ENCODE results near the gene NTPCR. TPM values are rescaled to one million over a fixed set of nuclear protein-coding genes. Genes with fewer than 3 reads are reported as not detected.

The NTPCR gene
- total RNA-seq, 1 donor from 2014 or later = 41.6 TPM

- Histone ChIP-seq H3K36me3 (no peaks in the 10 kb centered on the region), H3K27ac (no peak overlapping the region), H3K4me1 (no peaks in the 10 kb centered on the region), H3K9me3 (no peaks in the 10 kb centered on the region), H3K4me3 (no peak overlapping the region), H3K27me3 (no peaks in the 10 kb centered on the region)
- intact Hi-C loops (cut with DNase I) = no loop called here
- no peak for DNase-seq (ENCODE audit: low spot score in 2 of 2)
- no peak for TF ChIP-seq CTCF (IDR thresholded peaks at IDR 0.05)
Observed at GRCh38 chr1:232904566-232904965, 45.8 kb upstream of the NTPCR start.

GRCh38 chr1:232905331-232906034 is 44.9 kb upstream of the NTPCR start:
- Histone ChIP-seq H3K4me1 (no peaks in the 10 kb centered on the region), H3K27ac (no peak overlapping the region), H3K36me3 (no peaks in the 10 kb centered on the region), H3K27me3 (no peaks in the 10 kb centered on the region), H3K4me3 (no peak overlapping the region), H3K9me3 (no peaks in the 10 kb centered on the region)
- TF ChIP-seq CTCF (IDR thresholded peaks at IDR 0.05) = no peak
- no peak for DNase-seq (ENCODE audit: low spot score in 2 of 2)
- intact Hi-C loops (cut with DNase I) = no loop called here

GRCh38 chr1:232906441-232906840 is 44.0 kb upstream of the NTPCR start:
- intact Hi-C loops (cut with DNase I) = no loop called here
- Histone ChIP-seq H3K27me3 (no peaks in the 10 kb centered on the region), H3K36me3 (no peaks in the 10 kb centered on the region), H3K9me3 (no peaks in the 10 kb centered on the region), H3K4me1 (no peaks in the 10 kb centered on the region), H3K27ac (no peak overlapping the region), H3K4me3 (no peak overlapping the region)
- no peak for DNase-seq (ENCODE audit: low spot score in 2 of 2)
- TF ChIP-seq CTCF (IDR thresholded peaks at IDR 0.05) = no peak

GRCh38 chr1:232908831-232909230 is 41.6 kb upstream of the NTPCR start:
- Histone ChIP-seq H3K4me3 (no peak overlapping the region), H3K9me3 (no peaks in the 10 kb centered on the region), H3K27me3 (no peaks in the 10 kb centered on the region), H3K36me3 (no peaks in the 10 kb centered on the region), H3K4me1 (no peaks in the 10 kb centered on the region), H3K27ac (no peak overlapping the region)
- no peak for TF ChIP-seq CTCF (IDR thresholded peaks at IDR 0.05)
- intact Hi-C loops (cut with DNase I) = no loop called here
- DNase-seq (ENCODE audit: low spot score in 2 of 2) = no peak

- no peaks in the 10 kb centered on the region for H3K9me3 ChIP-seq
- H3K4me1 ChIP-seq = no peaks in the 10 kb centered on the region
- H3K4me3 ChIP-seq = no peak overlapping the region
- intact Hi-C loops (cut with DNase I) = no loop called here
- H3K36me3 ChIP-seq = no peaks in the 10 kb centered on the region
- no peaks in the 10 kb centered on the region for H3K27me3 ChIP-seq
- no peak for TF ChIP-seq CTCF (IDR thresholded peaks at IDR 0.05)
- no peak overlapping the region for H3K27ac ChIP-seq
- DNase-seq (ENCODE audit: low spot score in 2 of 2) = no peak
Observed at GRCh38 chr1:232909752-232910151, 40.7 kb upstream of the NTPCR start.

All from ascending aorta (tissue), 2 donors.